HEK293 (cell line): ENCODE results near the gene CDCA4.

ENCODE experiments used
- TCF7L2 ChIP-seq: IDR thresholded peaks from 2 replicates; pipeline ENCODE4 v1.6.1; 2011; ENCODE audit warnings: low read depth, mild to moderate bottlenecking, inconsistent platforms, low read length, moderate library complexity, borderline replicate concordance
- ZBTB1 ChIP-seq: fragments of 450-650 bp; formaldehyde crosslinking; IDR thresholded peaks from 2 replicates; pipeline ENCODE4 v1.5.1; 2016; ENCODE audit warnings: missing biosample characterization, missing genetic modification characterization
- ZBTB26 ChIP-seq: fragments of 450-650 bp; formaldehyde crosslinking; optimal IDR thresholded peaks from 2 replicates; pipeline ENCODE3; 2016; ENCODE audit warnings: missing biosample characterization, mild to moderate bottlenecking, missing genetic modification characterization
- ZNF510 ChIP-seq: fragments of 450-650 bp; formaldehyde crosslinking; IDR thresholded peaks from 2 replicates; pipeline ENCODE4 v1.5.1; 2018; ENCODE audit warnings: mild to moderate bottlenecking, missing genetic modification characterization, missing biosample characterization; ENCODE audit not compliant: insufficient replicate concordance
- ZNF549 ChIP-seq: fragments of 450-650 bp; IDR thresholded peaks from 2 replicates; pipeline ENCODE4 v1.5.1; 2018; ENCODE audit warnings: missing biosample characterization, missing genetic modification characterization, mild to moderate bottlenecking, inconsistent platforms, moderate library complexity
- ZNF639 ChIP-seq: fragments of 450-650 bp; formaldehyde crosslinking; IDR thresholded peaks from 2 replicates; pipeline ENCODE4 v1.5.1; 2016; ENCODE audit warnings: missing biosample characterization, missing genetic modification characterization
- ZNF76 ChIP-seq: fragments of 450-650 bp; formaldehyde crosslinking; IDR thresholded peaks from 2 replicates; pipeline ENCODE4; 2016; ENCODE audit warnings: low read depth, missing biosample characterization, missing genetic modification characterization, borderline replicate concordance

GRCh38 chr14:105052110-105052458, 31.2 kb upstream of the CDCA4 start:
- TF ChIP-seq TCF7L2 (no peak), ZNF76 (tag by site-specific recombination) (no peak), ZNF510 (tag by site-specific recombination) (no peak), ZNF549 (tag by site-specific recombination) (no peak), ZBTB26 (tag by site-specific recombination) (no peak), ZBTB1 (tag by site-specific recombination) (no peak), ZNF639 (no peak)
